NCI-H345 (cell line): ENCODE results near the gene TNFSF4.
"Not testable (repeated sequence)": the region's sequence is repeated elsewhere in the genome, so short reads cannot be mapped to it uniquely, and the experiment has no call there.

ENCODE experiments used
- DNase-seq: peaks from one replicate; lab custom pipeline; 2025; lab: John Stamatoyannopoulos, UW

TNFSF4 gene

GRCh38 chr1:173206816-173207568 lies at the start of gene TNFSF4:
Gene TNFSF4 (minus strand): TSS chr1:173207331. CDS start chr1:173207176, 155 bp downstream.
- no peak for DNase-seq

GRCh38 chr1:173255214-173255813 lies 48.2 kb upstream of the TNFSF4 start:
- no peak for DNase-seq

- DNase-seq = no peak
These were observed 45.9 kb upstream of the TNFSF4 start for GRCh38 chr1:173253046-173253445.

GRCh38 chr1:173249349-173249748 lies 42.2 kb upstream of the TNFSF4 start:
- DNase-seq = no peak

GRCh38 chr1:173248247-173248940 lies 41.3 kb upstream of the TNFSF4 start:
- DNase-seq = no peak

GRCh38 chr1:173245892-173246291 lies 38.8 kb upstream of the TNFSF4 start:
- no peak for DNase-seq

GRCh38 chr1:173243300-173243699 lies 36.2 kb upstream of the TNFSF4 start:
- no peak for DNase-seq

GRCh38 chr1:173241528-173242347 lies 34.6 kb upstream of the TNFSF4 start:
- DNase-seq = no peak

GRCh38 chr1:173240609-173241008 lies 33.5 kb upstream of the TNFSF4 start:
- no peak for DNase-seq

- no peak for DNase-seq
These were observed 31.9 kb upstream of the TNFSF4 start for GRCh38 chr1:173239058-173239457.

GRCh38 chr1:173234899-173235298 lies 27.8 kb upstream of the TNFSF4 start:
- DNase-seq = no peak

GRCh38 chr1:173234434-173234833 lies 27.3 kb upstream of the TNFSF4 start:
- not testable (repeated sequence) for DNase-seq

GRCh38 chr1:173229031-173229430 lies 21.9 kb upstream of the TNFSF4 start:
- DNase-seq = not testable (repeated sequence)

- DNase-seq = no peak
These were observed 17.8 kb upstream of the TNFSF4 start for GRCh38 chr1:173224949-173225348.

GRCh38 chr1:173224280-173224892 lies 17.3 kb upstream of the TNFSF4 start:
- no peak for DNase-seq

- DNase-seq = no peak
These were observed 15.9 kb upstream of the TNFSF4 start for GRCh38 chr1:173223031-173223380.

GRCh38 chr1:173222149-173223030 lies 15.3 kb upstream of the TNFSF4 start:
- DNase-seq = no peak

GRCh38 chr1:173220157-173220556 lies 13.0 kb upstream of the TNFSF4 start:
- no peak for DNase-seq

GRCh38 chr1:173213665-173214064 lies 6.5 kb upstream of the TNFSF4 start:
- DNase-seq = no peak

- DNase-seq = no peak
These were observed 5.9 kb upstream of the TNFSF4 start for GRCh38 chr1:173212952-173213491.
